Natural killer cell (primary cell): Measurements from ENCODE around the gene TARP.
"Not testable (repeated sequence)": the region's sequence is repeated elsewhere in the genome, so short reads cannot be mapped to it uniquely, and the experiment has no call there.

Experiments
- ATAC-seq, 3 donors: fragments of 150-1000 bp in 2 of 3; fragments of 200-7000 bp in 1 of 3; cut with Tn5 transposase; 1 replicate in 1 of 3; 2 replicates in 2 of 3; pipeline ENCODE4 v1.10.0; 2021; ENCODE audit warnings: mild to moderate bottlenecking in 2 of 3, moderate library complexity in 2 of 3
- DNase-seq, 2 donors: peaks; one replicate each; pipeline versions ENCODE4 v3.0.0 to v3.0.0-alpha.2; 2013 to 2021; ENCODE audit warnings: mixed read lengths in 1 of 2
- H3K27ac ChIP-seq: one replicate; pipeline ENCODE4 v1.5.1; 2013; ENCODE audit warnings: mild to moderate bottlenecking, low read length
- H3K27me3 ChIP-seq: one replicate; pipeline ENCODE4 v1.6.1; 2013; ENCODE audit warnings: low read length; ENCODE audit not compliant: control insufficient read depth, insufficient read depth
- H3K36me3 ChIP-seq: one replicate; pipeline ENCODE4 v1.6.1; 2013; ENCODE audit warnings: low read length; ENCODE audit not compliant: control insufficient read depth, insufficient read depth
- H3K4me1 ChIP-seq: one replicate; pipeline ENCODE4 v1.6.1; 2013; ENCODE audit warnings: low read length; ENCODE audit not compliant: control insufficient read depth, insufficient read depth
- H3K4me3 ChIP-seq: one replicate; pipeline ENCODE4 v1.5.1; 2013; ENCODE audit warnings: low read length
- H3K9me3 ChIP-seq: one replicate; pipeline ENCODE4 v1.6.1; 2013; ENCODE audit warnings: low read length; ENCODE audit not compliant: control insufficient read depth, insufficient read depth
- H3K27ac Mint-ChIP-seq, 2 donors: one replicate each; pipeline ENCODE4 v1.8.0; 2022; ENCODE audit warnings: mild to moderate bottlenecking in 2 of 2, mixed read lengths in 2 of 2, moderate library complexity in 1 of 2
- H3K27me3 Mint-ChIP-seq, 2 donors: one replicate each; pipeline ENCODE4 v1.8.0; 2022; ENCODE audit warnings: low read depth in 2 of 2, mixed read lengths in 2 of 2
- H3K36me3 Mint-ChIP-seq: one replicate; pipeline ENCODE4 v1.8.0; 2022; ENCODE audit warnings: mixed read lengths
- H3K4me1 Mint-ChIP-seq, 2 donors: one replicate each; pipeline ENCODE4 v1.8.0; 2022; ENCODE audit warnings: mixed read lengths in 2 of 2
- H3K4me3 Mint-ChIP-seq: one replicate; pipeline ENCODE4 v1.8.0; 2022; ENCODE audit warnings: mild to moderate bottlenecking, moderate library complexity, mixed read lengths
- H3K9me3 Mint-ChIP-seq, 2 donors: one replicate each; pipeline ENCODE4 v1.8.0; 2022; ENCODE audit warnings: mixed read lengths in 2 of 2
- CTCF ChIP-seq: fragments of 200-600 bp; IDR thresholded peaks from one replicate; pipeline ENCODE4 v1.8.0; 2022; ENCODE audit warnings: antibody characterized with exemption
- WGBS: methylation state at CpG from one replicate; pipeline ENCODE4 v1.1.7; 2013; ENCODE audit warnings: missing lambda C conversion rate; ENCODE audit not compliant: insufficient coverage; 5-methylcytosine and 5-hydroxymethylcytosine counted together
- intact Hi-C: fragments of 100-400 bp; cut with micrococcal nuclease; formaldehyde crosslinking; loops from one replicate; pipeline ENCODE4 v1.14.2; 2022

The TARP gene

GRCh38 chr7:38274927-38275620 is 1.6 kb upstream of the TARP start:
- Histone ChIP-seq H3K4me1 (peaks cover 22% of the 10 kb centered on the region), H3K27me3 (no peaks in the 10 kb centered on the region), H3K27ac (peak overlapping the region; percentile 100), H3K9me3 (no peaks in the 10 kb centered on the region), H3K36me3 (peaks cover 12% of the 10 kb centered on the region), H3K4me3 (peak overlapping the region; percentile 76)
- H3K4me1 Mint-ChIP-seq, result peaks cover 49 to 78% of the 10 kb centered on the region in 2 donors
- ATAC-seq, result peak in 2 of 3 donors; percentile 2 to 4
- no peaks in the 10 kb centered on the region for H3K9me3 Mint-ChIP-seq
- WGBS, result 28% methylated on average over 3 of the region's 3 CpGs
- H3K27ac Mint-ChIP-seq, result peak overlapping the region; percentile 96 to 100
- H3K27me3 Mint-ChIP-seq, result no peaks in the 10 kb centered on the region
- intact Hi-C loops, result loop anchor here (2.0 kb wide), 2 partner anchors 30 to 42 kb away; no protein-coding TSS in a partner anchor
- no peak for TF ChIP-seq CTCF
- H3K4me3 Mint-ChIP-seq, result peak overlapping the region; percentile 98
- peaks cover 7% of the 10 kb centered on the region for H3K36me3 Mint-ChIP-seq
- DNase-seq, result no peak

GRCh38 chr7:38274486-38274885 is 1.1 kb upstream of the TARP start:
- peak overlapping the region; percentile 76 for H3K4me3 ChIP-seq
- H3K27me3 ChIP-seq, result no peaks in the 10 kb centered on the region
- H3K4me1 ChIP-seq, result peaks cover 21% of the 10 kb centered on the region
- DNase-seq, result peak in 1 of 2 donors; percentile 38
- peak overlapping the region; percentile 98 for H3K4me3 Mint-ChIP-seq
- peak overlapping the region; percentile 100 for H3K27ac ChIP-seq
- no peaks in the 10 kb centered on the region for H3K27me3 Mint-ChIP-seq
- WGBS, result 16% methylated on average over 3 of the region's 4 CpGs
- H3K36me3 ChIP-seq, result peaks cover 17% of the 10 kb centered on the region
- ATAC-seq, result peak; percentile 75 to 82 (median 81)
- H3K27ac Mint-ChIP-seq, result peak overlapping the region; percentile 96 to 100
- peaks cover 49 to 78% of the 10 kb centered on the region in 2 donors for H3K4me1 Mint-ChIP-seq
- no peaks in the 10 kb centered on the region for H3K9me3 ChIP-seq
- intact Hi-C loops, result loop anchor here (2.0 kb wide), 2 partner anchors 30 to 42 kb away; no protein-coding TSS in a partner anchor
- no peak for TF ChIP-seq CTCF
- no peaks in the 10 kb centered on the region for H3K9me3 Mint-ChIP-seq
- peaks cover 7% of the 10 kb centered on the region for H3K36me3 Mint-ChIP-seq

- no CpG with 5 or more reads among the region's 2 CpGs for WGBS
- H3K36me3 Mint-ChIP-seq, H3K27me3 ChIP-seq, H3K4me3 ChIP-seq, ATAC-seq, H3K27me3 Mint-ChIP-seq, intact Hi-C loops, H3K9me3 Mint-ChIP-seq, H3K9me3 ChIP-seq, DNase-seq: not testable (repeated sequence)
- peaks cover 18% of the 10 kb centered on the region for H3K4me1 ChIP-seq
- Mint-ChIP-seq H3K4me3 (peak overlapping the region; percentile 98), H3K4me1 (peaks cover 43 to 65% of the 10 kb centered on the region in 2 donors), H3K27ac (peak overlapping the region; percentile 96 to 100)
- H3K36me3 ChIP-seq, result peaks cover 17% of the 10 kb centered on the region
- peak overlapping the region; percentile 84 for H3K27ac ChIP-seq
Observed at GRCh38 chr7:38270405-38270804, 3.0 kb downstream of the TARP start.

- 41% methylated on average over 4 of the region's 4 CpGs for WGBS
- H3K27me3 Mint-ChIP-seq, H3K36me3 Mint-ChIP-seq, H3K9me3 Mint-ChIP-seq, ATAC-seq, DNase-seq, H3K27me3 ChIP-seq, H3K9me3 ChIP-seq: not testable (repeated sequence)
- Mint-ChIP-seq H3K4me3 (peak overlapping the region; percentile 98), H3K27ac (peak overlapping the region; percentile 96 to 100), H3K4me1 (peaks cover 46 to 62% of the 10 kb centered on the region in 2 donors)
- peak overlapping the region; percentile 17 for H3K4me3 ChIP-seq
- peaks cover 21% of the 10 kb centered on the region for H3K36me3 ChIP-seq
- H3K4me1 ChIP-seq, result peaks cover 18% of the 10 kb centered on the region
- intact Hi-C loops, result loop anchor here (1.0 kb wide), 1 partner anchor 15 kb away; no protein-coding TSS in a partner anchor
- H3K27ac ChIP-seq, result peak overlapping the region; percentile 84
Observed at GRCh38 chr7:38269704-38270346, 3.6 kb downstream of the TARP start.

GRCh38 chr7:38265958-38266357 is 7.5 kb downstream of the TARP start:
- peaks cover 35% of the 10 kb centered on the region for H3K4me1 ChIP-seq
- H3K27me3 ChIP-seq, H3K9me3 ChIP-seq, intact Hi-C loops, H3K27me3 Mint-ChIP-seq, DNase-seq, H3K4me3 ChIP-seq, ATAC-seq, H3K9me3 Mint-ChIP-seq: not testable (repeated sequence)
- H3K4me1 Mint-ChIP-seq, result peaks cover 76 to 81% of the 10 kb centered on the region in 2 donors
- peaks cover 42% of the 10 kb centered on the region for H3K36me3 ChIP-seq
- H3K27ac Mint-ChIP-seq, result peak overlapping the region; percentile 88 to 100
- peak overlapping the region; percentile 83 for H3K27ac ChIP-seq
- peak overlapping the region; percentile 80 for H3K4me3 Mint-ChIP-seq
- peaks cover 46% of the 10 kb centered on the region for H3K36me3 Mint-ChIP-seq
- 6% methylated on average over 2 of the region's 3 CpGs for whole genome bisulfite sequencing

GRCh38 chr7:38264602-38265001 is 8.8 kb downstream of the TARP start:
- WGBS, result no CpG with 5 or more reads among the region's 1 CpG
- not testable (repeated sequence) for H3K9me3 Mint-ChIP-seq
- H3K27ac ChIP-seq, result peak overlapping the region; percentile 83

More at GRCh38 chr7:38264602-38265001, 8.8 kb downstream of the TARP start:
- H3K36me3 Mint-ChIP-seq, result peaks cover 47% of the 10 kb centered on the region
- H3K4me1 Mint-ChIP-seq, result peaks cover 73 to 78% of the 10 kb centered on the region in 2 donors
- H3K27me3 Mint-ChIP-seq, DNase-seq, H3K9me3 ChIP-seq, H3K4me3 ChIP-seq, H3K27me3 ChIP-seq: not testable (repeated sequence)
- H3K27ac Mint-ChIP-seq, result peak overlapping the region; percentile 88 to 100
- Histone ChIP-seq H3K36me3 (peaks cover 39% of the 10 kb centered on the region), H3K4me1 (peaks cover 32% of the 10 kb centered on the region)
- ATAC-seq, result peak; percentile 29 to 48 (median 37)
- intact Hi-C loops, result loop anchor here (5.0 kb wide), 1 partner anchor 42 kb away; no protein-coding TSS in a partner anchor
- peak overlapping the region; percentile 80 for H3K4me3 Mint-ChIP-seq
